ENCODE results near the gene BAG1. TPM values are rescaled to one million over a fixed set of nuclear protein-coding genes. Genes with fewer than 3 reads are reported as not detected.

The BAG1 gene
- total and polyA plus RNA-seq, 12 donors = 71.9 to 159 (median 132) TPM

- intact Hi-C loops (cut with DNase I) = no loop called here
- H3K4me3 ChIP-seq = peak overlapping the region; percentile 46 to 96 (median 90)
- no peak for TF ChIP-seq CTCF (IDR thresholded peaks at IDR 0.05)
- H3K4me1 ChIP-seq = peaks cover 4 to 44% (median 27%) of the 10 kb centered on the region in 9 donors
- peaks cover 0 to 69% (median 38%) of the 10 kb centered on the region in 9 donors for H3K36me3 ChIP-seq
- ATAC-seq (peak in 2 of 8 donors; percentile 1 to 25), DNase-seq (peak in 1 of 2 donors; percentile 17)
- peak overlapping the region; percentile 54 to 97 (median 86) for H3K27ac ChIP-seq
- no peaks in the 10 kb centered on the region for H3K27me3 ChIP-seq
- no peaks in the 10 kb centered on the region for H3K9me3 ChIP-seq
- 21 to 22% methylated on average over 13 of the region's 13 CpGs for WGBS, 2 donors
Observed at GRCh38 chr9:33265211-33265865, 830 bp upstream of the BAG1 start.

- 0% methylated on average over 36 to 37 of the region's 37 CpGs for WGBS, 2 donors
- H3K36me3 ChIP-seq = peaks cover 0 to 69% (median 48%) of the 10 kb centered on the region in 9 donors
- intact Hi-C loops (cut with DNase I) = no loop called here
- H3K9me3 ChIP-seq = no peaks in the 10 kb centered on the region
- DNase-seq (peak; percentile 54 to 61), ATAC-seq (peak; percentile 6 to 48 (median 21))
- peaks cover 4 to 44% (median 27%) of the 10 kb centered on the region in 9 donors for H3K4me1 ChIP-seq
- no peaks in the 10 kb centered on the region for H3K27me3 ChIP-seq
- TF ChIP-seq CTCF (IDR thresholded peaks at IDR 0.05) = no peak
- H3K27ac ChIP-seq = peak overlapping the region; percentile 89 to 97 (median 95)
- peak overlapping the region; percentile 62 to 96 (median 90) for H3K4me3 ChIP-seq
Observed at GRCh38 chr9:33264003-33264472, 470 bp downstream of the BAG1 start.

GRCh38 chr9:33263131-33264002 lies 1.1 kb downstream of the BAG1 start:
- WGBS, 2 donors = 6% methylated on average over 25 of the region's 25 CpGs
- Histone ChIP-seq H3K4me3 (peak overlapping the region; percentile 62 to 96 (median 90)), H3K4me1 (peaks cover 4 to 46% (median 27%) of the 10 kb centered on the region in 9 donors), H3K27ac (peak overlapping the region; percentile 89 to 97 (median 95)), H3K36me3 (peaks cover 0 to 69% (median 48%) of the 10 kb centered on the region in 9 donors), H3K9me3 (no peaks in the 10 kb centered on the region), H3K27me3 (no peaks in the 10 kb centered on the region)
- intact Hi-C loops (cut with DNase I) = no loop called here
- ATAC-seq (peak in 6 of 8 donors; percentile 3 to 41 (median 6)), DNase-seq (peak in 1 of 2 donors; percentile 11)
- no peak for TF ChIP-seq CTCF (IDR thresholded peaks at IDR 0.05)

GRCh38 chr9:33260372-33260771 lies 4.1 kb downstream of the BAG1 start:
- ATAC-seq (no peak), DNase-seq (no peak)
- no peaks in the 10 kb centered on the region for H3K27me3 ChIP-seq
- 80 to 92% methylated on average over 1 of the region's 1 CpG for WGBS, 2 donors
- H3K36me3 ChIP-seq = peaks cover 0 to 74% (median 60%) of the 10 kb centered on the region in 9 donors
- H3K27ac ChIP-seq = no peak overlapping the region
- H3K4me3 ChIP-seq = no peak overlapping the region
- no peaks in the 10 kb centered on the region for H3K9me3 ChIP-seq
- H3K4me1 ChIP-seq = peaks cover 1 to 47% (median 19%) of the 10 kb centered on the region in 9 donors
- intact Hi-C loops (cut with DNase I) = no loop called here
- no peak for TF ChIP-seq CTCF (IDR thresholded peaks at IDR 0.05)

Measured in heart right ventricle (tissue), 16 donors.